NCI-H226 (cell line): ENCODE results near the gene ASIC2.
A peak's percentile ranks its signal among the peaks of the same experiment; 100 is the strongest.

Experiments used
- DNase-seq: peaks from one replicate; pipeline ENCODE4 v3.0.0-alpha.2; 2015

ASIC2 gene

DNA sequence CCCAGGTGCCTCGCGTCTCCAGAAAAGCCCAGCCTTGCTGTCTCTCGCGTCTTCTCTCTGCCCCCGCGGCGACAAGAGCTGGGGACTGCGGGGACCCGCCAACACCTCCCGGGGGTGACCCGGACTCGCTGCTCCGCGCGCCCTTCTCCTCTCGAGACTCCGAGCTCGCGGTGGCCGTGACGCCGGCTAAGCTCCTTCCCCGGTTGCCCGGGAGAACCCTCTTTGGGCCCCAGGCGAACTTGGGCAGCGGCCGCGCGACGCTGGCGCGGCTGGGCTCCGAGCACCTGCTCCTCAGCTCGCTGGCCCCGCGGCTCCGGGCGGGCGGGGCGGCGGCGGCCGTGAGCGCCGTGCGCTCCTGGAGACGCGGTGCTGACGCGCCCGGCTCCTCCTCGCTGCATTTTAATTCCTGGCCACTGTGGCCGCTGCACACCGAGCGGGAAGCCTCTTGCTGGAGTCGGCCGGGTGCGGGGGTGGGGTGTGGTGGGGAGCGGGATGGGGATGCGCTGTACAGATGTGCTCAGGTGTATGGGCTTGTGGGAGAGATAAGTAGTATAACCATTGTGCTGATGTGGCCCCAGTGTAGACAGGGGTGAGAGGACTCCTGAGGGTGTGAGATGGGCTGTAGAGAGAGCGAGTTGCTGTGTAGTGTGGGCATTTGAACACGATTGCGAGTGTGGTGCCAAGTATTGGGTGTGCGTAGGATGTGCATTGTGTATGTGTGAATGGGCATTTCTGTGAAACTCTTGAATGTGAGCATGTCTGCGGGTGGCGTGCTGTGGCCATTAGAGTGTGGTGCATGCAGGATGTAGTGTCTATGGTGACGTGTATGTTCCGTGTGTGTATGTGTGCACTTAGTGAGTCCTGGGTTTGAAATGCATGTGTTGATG lies at the start of gene ASIC2:
TSS of gene ASIC2 (minus strand) at position 315 of the 887 bp plus-strand sequence.
- DNase-seq: peak; percentile 67

DNA sequence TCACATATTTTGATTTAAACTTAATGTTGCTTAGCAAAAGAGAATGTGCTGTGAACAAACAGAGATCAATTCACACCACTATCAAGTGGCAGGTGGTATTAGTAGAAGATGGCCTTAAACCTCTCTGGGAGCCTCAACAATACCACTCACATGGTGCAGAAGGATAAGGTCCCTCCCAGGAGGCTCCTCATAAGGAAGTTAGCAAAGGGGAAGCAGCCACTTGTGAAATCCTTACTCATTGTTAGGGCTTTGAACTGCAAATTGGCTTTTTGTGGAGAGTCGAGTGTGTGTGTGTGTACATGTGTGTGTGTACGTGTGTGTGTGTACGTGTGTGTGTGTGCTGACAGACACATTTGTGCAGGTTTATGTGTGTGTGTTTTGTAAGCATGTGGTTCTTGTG lies 48.9 kb upstream of the ASIC2 start:
- no peak for DNase-seq

DNA sequence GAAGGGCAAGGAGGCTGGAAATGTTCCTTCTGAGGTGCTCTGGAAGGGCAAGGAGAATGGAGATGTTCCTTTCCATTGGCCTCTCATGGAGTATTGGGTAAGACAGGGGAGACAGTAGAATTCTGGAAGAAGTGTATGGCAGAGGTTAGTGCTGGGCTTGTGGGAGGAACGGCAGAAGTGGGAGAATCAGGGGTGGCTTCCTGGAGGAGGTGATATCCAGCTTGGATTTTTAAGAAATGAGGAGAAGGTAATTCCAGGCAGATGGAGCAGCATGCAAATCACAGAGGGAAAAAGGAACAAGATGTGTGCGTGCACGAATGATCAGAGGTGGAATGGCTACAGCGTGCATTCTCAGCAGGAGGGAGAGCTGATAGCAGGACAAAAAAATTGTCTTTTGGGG lies 45.1 kb upstream of the ASIC2 start:
- DNase-seq: no peak

DNA sequence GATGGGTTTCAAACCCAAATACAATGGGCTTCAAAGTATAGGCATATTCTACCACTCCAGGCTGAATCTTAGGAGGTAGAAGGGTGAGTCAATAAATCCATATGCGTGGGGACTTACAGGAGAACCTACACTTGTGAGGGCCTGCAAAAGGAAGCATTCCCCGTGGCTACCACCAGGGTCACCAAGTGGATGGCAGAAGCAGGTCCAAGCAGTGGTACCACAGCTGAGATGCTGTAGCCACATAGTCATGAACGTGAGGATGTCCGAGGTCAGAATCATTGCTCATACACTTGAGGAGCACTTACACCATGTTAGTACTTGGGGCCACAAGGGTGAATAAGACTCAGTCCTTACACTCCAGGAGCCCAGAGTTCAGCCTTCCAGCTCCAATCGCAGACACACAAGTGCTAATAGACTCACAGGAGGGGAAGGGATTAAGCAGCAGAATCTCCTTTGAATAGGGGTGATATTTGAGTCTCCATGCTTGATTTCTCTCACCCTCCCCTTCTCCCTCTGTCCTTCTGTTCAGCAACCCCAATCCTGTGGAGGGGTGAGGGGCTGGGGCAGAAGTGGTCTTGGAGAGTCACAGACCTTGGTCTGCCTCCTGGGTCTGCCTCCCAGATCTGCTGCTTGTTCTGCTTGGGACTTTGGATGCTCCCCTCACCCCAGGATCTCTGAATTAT lies 42.5 kb upstream of the ASIC2 start:
- DNase-seq: no peak

DNA sequence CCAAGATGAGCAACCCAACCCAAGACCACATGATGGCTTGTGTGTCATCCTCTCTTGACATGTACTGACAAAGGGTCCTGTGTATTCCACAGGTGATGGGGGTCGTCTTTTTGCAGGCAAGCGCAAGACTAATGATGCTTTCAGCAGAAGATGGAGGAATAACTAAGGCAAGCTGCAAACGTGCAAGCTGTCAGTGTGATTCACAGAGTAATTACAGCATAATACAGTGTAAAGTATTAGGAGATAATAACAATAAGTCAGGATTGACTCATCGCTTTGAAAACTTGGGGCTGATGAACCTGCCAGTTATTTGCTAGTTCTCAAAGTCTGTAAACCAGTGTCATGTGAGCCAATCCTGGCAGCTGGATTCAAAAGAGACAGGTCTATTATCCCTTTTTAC lies 41.6 kb upstream of the ASIC2 start:
- DNase-seq: no peak

DNA sequence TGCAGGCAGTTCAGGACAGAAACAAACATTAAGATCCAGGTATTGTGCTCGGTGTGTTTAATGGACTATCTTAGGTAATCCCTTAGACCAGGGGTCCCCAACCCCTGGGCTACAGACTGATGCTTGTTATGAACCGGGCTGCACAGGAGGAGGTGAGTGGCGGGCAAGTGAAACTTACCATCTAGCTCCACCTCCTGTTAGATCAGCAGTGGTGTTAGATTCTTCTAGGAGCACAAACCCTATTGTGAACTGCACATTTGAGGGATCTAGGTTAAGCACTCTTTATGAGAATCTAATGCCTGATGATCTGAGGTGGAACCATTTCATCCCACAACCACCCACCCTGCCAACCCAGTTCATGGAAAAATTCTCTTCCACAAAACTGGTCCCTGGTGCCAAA lies 37.8 kb upstream of the ASIC2 start:
- DNase-seq: no peak

DNA sequence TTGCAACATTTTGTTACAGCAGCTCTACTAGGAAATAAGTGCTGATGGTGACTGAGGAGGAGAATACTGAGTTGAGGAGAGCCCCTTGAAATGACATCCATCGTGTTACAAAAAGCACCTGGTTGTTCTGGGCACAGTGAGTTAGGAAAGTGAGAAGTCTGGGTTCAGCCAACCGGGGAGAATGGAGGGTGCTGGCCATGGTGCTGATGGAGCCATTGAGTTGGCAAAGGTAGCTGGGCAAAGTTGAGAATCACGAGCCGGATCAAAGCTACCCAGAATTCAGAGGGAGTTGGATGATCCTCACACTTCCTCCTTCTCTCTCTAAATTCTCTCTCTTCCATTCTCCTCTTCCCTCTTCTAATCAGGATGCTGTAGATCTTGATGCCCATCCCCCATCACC lies 35.0 kb upstream of the ASIC2 start:
- no peak for DNase-seq

DNA sequence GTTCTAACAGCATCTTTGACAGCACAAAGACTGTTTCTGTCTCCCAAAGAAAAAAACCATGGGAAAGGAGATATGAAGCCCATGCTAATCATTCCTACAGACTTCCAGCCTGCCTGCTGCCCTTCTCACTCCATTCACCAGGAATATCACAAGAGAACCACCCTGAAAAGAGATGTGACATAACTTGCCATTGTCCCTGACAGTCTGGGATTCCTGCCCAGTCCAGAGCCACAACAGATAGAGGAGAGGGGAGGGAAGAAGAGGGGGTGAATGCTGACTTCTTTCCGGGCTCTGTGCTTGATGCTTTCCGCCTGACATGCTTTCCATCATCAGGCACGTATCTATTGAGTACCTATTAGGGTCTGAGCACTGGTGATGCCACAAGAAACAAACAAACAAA lies 31.6 kb upstream of the ASIC2 start:
- no peak for DNase-seq

DNA sequence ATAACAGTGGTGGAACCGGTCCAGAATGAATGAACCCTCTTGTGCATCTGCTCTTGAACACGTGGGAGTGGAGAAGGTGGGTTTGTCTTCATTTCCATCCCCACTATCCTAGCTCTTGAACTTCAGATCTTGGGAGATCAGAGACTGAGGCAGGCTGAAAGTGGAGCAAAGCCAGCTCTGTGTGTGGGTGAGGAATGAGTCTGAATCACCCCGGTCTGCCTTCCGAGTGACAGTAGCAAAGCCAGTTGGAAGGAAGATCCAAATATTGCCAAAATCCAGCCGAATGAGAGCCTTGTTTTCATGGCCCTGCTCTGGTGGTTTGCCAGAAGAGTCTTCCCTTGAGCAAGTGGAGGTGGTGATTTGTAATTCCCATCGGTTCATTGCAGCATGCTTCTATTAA lies 29.0 kb upstream of the ASIC2 start:
- DNase-seq: no peak

DNA sequence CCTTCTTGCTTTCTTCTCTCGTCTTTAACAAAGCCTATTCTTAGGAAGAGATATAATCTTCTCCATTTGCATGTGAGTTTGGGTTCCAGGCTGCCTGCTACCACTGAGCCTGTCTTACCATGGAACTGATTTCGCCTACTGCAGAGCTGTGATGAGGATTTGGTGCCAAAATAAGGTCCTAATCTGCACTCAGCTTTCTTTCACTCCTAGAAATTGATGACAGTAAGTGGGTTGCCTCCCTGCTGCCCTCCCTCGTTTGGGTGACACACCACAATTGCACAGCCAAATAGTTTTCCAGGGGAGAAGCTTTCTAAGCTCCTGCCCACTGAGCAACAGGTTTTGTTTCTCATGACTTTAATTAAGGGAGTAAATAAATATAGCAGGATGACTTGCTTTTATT lies 25.1 kb upstream of the ASIC2 start:
- DNase-seq: no peak

DNA sequence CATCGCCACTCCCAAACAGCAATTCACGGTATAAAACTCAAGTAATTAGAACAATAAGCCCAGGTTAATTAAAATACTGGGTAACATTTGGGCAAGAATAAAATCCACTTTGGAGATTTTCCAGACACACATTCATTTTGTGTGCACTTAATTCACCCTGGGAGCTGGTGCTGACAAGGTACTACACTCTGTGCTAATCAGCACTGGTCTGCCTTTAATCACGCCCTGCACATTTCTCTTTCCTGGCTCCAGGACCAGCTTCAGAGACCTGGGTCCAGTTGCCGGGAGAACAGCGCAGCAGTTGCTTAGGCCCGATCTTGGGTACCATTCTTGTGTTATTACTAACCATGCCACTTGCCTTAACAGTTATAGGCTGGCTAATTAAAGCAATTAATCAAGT lies 23.7 kb upstream of the ASIC2 start:
- no peak for DNase-seq

DNA sequence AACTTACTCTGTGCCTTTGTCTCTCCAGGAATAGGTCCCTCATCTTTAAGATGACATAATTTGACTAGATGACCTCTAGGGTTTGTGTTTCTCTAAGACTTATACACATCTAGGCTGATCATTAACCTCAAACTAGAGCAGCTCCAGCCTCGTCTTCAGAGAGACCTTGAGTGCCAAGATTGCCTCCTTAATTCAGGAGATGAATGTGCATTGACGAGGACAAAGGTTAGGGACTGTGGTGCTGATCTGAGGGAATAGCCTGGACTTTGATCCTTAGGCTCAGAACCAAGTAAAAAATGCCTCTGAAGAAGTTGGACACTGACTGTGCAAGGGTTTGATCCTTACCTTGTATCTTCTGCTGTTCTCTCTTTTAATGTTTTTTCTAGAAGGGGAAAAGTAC lies 17.2 kb upstream of the ASIC2 start:
- DNase-seq: no peak

DNA sequence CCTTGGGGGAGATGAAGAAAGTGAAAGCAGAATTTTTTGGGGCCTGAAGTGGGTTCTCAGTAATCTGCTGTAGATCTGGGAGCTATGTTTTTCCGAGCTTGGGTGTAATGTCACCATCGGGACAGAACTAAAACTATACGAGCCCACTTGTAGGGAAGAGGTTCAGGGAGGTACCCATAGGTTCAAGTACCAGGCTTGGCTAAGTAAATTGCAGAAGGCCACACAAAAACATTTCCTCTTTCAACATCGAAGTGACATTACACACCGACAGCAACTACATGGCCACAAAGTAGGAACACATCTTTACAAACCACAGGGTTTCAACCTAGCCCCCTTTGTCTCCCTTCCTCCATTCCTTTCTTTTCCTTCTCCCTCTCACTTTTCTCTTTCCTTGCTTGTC lies 10.2 kb upstream of the ASIC2 start:
- DNase-seq: no peak

DNA sequence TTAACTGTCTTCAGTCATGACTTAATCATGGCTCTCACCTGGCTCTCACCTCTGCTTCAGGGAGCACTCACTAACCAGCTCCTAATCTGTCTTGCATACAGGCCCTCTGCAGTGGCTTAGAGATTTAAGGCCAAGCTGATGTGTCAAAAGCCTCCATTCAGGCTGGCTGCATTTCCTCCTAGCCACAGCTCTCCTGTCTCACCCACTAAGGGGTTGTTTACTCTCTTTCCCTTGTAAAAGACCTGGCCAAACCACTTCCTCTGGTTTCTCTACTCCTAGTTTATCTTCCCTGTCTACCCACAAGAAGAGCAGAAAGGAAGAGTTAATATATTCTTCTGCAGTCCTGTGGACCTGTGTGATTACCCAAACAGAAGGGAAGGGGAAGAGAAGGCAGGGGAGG lies 9.3 kb upstream of the ASIC2 start:
- DNase-seq: no peak

DNA sequence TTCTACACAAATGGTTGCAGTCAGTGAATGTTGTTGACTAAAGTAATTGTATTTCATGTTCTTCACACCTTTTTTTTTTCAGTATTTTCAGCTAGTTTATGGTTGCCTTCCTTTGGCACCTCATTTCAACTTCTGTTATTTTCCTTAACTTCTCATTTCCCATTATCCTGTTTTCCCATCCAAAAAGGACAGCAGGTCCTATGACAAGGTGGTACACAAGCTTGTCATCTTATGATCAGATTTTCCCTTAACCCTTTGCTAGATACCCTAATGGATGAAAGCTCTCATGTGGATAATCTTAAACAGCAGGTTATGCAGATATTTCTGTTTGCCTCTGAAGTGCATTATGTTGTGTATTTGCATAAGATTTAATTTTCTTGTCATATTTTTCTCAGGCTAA lies 7.1 kb upstream of the ASIC2 start:
- no peak for DNase-seq

DNA sequence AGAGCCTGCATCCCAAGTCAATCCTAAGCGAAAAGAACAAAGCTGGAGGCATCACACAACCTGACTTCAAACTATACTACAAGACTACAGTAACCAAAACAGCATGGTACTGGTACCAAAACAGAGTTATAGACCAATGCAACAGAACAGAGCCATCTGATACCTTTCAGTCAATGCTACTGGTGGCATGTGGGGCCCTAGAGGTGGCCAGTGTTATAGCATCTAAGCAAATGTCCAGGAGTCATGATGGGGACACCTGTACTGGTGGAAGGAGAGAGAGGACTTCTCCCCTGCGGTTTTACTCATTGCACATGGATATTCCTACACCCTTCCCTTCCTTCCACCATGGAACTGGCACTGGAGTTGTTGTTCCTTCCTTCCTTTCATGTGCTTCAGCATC lies 6.0 kb upstream of the ASIC2 start:
- DNase-seq: no peak

DNA sequence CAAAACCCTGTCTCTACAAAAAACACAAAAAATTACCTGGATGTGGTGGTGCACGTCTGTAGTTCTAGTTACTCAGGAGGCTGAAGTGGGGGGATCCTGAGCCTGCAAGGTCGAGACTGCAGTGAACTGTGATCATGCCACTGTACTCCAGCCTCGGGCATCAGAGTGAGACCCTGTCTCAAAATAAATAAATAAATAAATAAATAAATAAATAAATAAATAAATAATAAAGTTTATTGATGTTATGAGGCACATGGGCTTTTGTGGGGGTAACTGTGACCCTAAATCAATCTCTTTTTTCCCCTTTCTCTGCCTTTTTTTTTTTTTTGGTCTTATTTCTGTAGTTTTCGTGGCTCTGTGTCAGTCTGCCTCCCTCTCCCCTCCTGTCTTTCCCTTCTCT lies 4.5 kb upstream of the ASIC2 start:
- DNase-seq: no peak

DNA sequence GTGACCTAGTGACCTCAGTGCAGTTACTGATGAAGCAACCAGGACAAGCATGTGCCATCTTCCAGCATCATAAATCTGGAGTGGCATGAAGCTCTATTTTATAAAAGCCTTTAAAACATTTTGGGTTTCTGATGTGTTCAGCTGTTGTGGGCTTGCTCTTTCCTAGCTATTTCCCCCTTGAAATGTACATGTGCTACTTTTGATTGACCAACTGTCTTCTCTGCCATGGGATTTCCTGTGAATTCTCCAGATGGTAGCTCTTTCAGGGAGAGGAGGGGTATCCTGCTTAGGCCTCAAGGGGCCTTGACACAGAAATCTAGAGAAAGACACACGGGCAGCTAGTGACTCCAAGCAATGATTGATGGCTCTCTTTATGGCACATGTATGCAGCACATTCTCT lies 1.9 kb upstream of the ASIC2 start:
- DNase-seq: no peak

DNA sequence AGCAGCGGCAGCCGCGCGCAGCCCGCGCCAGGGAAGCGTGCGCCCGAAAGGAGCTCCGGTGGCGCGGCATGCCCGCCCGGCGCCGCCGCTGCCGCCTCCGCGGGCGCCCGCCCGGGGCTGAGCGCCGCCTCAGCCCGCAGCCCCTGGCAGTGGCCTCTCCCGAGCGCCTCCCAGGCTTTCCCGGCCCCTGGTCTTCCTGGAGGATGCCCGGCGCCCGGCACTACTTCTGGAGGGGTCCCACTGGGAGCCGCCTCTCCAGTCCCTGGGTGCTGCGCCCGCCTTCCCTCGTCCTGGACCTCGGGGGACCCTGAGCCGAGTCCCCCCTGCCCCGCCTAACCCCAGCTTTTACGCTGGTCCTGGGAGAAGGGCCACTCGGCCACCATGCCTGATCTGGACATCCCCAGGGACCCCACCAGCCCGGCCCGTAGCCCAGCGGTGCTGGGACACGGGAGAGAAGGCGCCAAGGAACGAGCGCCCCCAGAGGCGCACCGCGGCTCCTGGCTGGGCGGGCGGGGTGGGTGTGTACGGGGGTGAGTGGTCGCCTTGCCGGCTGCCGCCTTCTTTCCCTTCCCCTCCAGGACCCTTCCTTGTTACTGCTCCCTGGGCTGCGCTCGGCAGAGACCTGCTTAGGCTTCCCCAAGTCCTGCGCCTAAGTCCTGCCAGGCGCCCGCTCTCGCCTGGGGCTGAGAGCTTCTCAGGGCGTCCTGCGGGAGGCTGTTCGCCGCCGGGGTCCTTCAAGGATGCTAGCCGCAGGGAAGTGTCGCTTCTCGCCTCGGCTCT lies 704 bp downstream of the ASIC2 start:
- DNase-seq: no peak

DNA sequence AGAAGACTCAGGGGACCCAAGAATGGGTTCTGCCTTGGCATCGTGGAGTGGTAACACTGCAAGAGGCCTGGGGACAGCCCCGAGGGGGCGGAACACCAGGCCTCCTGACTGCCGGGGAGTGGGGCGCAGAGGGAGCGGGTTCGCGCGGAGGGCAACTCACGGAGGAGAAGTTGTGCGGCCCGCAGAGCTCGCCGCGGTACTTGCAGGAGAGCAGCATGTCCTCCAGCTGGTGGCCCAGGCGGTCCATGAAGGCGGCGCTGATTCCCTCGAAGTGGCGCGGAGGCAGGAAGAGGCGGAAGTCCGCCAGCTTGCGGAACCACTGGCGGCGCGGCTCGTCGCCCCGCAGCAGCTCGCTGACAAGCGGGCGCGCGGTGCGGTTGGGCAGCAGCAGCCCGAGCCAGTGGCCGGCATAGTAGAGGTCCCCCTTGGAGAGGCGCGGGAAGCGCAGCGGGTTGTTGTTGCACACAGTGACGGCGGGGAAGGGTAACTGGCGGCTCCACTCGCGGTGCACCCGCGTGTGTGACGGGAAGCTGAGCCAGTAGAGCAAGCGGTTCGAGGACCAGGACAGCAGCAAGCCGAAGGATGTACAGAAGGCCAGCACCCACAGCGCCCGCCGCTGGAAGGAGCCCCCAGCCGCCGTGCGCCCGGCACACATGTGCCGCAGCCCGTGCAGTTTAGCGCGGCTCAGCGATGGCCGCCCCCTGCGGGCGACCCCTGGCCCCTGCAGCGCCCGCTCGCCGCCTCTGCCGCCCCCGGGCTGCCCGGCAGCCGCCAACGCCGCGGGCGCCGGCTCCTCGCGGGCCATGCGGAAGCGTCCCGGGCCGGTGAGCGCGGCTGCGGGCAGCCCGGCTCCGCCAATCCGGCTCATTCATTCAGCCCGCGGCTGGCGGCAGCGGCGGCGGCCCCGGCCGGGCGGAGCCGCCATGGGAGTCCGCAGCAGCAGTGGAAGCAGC lies 1.6 kb downstream of the ASIC2 start:
- no peak for DNase-seq

DNA sequence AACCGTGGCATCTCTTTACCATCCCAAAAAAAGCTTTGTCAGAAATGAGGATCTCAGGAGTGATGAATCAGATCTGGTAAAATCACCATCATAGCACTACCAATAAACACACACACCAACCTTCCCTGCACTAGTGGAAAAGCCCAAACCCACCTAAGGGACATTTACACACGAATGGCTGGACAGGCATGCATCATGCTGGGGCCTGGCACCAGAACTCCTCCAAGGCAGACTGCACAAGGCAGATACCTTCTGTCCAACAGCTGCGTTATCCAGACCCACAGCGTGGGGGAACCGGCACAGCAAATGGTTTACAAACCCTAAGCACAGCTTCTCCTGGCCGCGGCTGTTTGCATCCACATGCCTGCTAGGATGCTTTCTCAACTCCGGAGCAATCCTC lies 2.8 kb downstream of the ASIC2 start:
- no peak for DNase-seq

DNA sequence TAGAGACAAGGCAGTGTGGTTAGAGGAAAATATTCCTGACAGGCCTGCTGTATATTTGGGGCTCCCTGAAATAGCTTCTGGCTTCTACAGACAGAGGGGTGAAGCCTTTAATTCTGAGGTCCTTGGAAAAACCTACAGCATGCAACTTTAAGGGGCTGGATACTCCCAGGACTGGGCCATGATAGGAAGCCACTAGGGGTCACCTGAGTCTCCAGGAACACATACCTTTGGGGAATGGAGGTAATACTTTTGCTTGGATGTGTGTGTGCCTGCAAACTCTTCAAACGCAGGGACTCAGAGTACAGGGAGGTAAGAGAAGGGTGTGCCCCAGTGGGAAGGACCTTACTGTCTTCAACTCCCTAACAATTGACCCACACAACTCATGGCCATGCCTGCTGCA lies 4.1 kb downstream of the ASIC2 start:
- no peak for DNase-seq
